Chondrocyte (in vitro differentiated cells): ENCODE measurements around the gene CIITA. TPM values are rescaled to one million over a fixed set of nuclear protein-coding genes. Genes with fewer than 3 reads are reported as not detected.
"Not testable (repeated sequence)": the region's sequence is repeated elsewhere in the genome, so short reads cannot be mapped to it uniquely, and the experiment has no call there.

Source experiments
- DNase-seq: peaks from one replicate; pipeline ENCODE4 v3.0.0; 2021; ENCODE audit warnings: mixed read lengths, low spot score
- H3K27ac Mint-ChIP-seq: one replicate; pipeline ENCODE4 v1.8.0; 2021; ENCODE audit warnings: mild to moderate bottlenecking, moderate library complexity, mixed read lengths; ENCODE audit not compliant: unreplicated experiment
- H3K27me3 Mint-ChIP-seq: 2 replicates; pipeline ENCODE4 v1.8.0; 2021; ENCODE audit warnings: low read depth, mixed read lengths
- H3K36me3 Mint-ChIP-seq: 2 replicates; pipeline ENCODE4 v1.8.0; 2021; ENCODE audit warnings: low read depth, mixed read lengths
- H3K4me1 Mint-ChIP-seq: 2 replicates; pipeline ENCODE4 v1.8.0; 2021; ENCODE audit warnings: low read depth, mild to moderate bottlenecking, mixed read lengths
- H3K4me3 Mint-ChIP-seq: one replicate; pipeline ENCODE4 v1.8.0; 2021; ENCODE audit warnings: mild to moderate bottlenecking, moderate library complexity, mixed read lengths; ENCODE audit not compliant: unreplicated experiment
- H3K9me3 Mint-ChIP-seq: 2 replicates; pipeline ENCODE4 v1.8.0; 2021; ENCODE audit warnings: low read depth, mixed read lengths
- total RNA-seq: library from RNA; stranded (reverse); gene quantifications from 3 replicates; pipeline ENCODE4 v1.2.1, GENCODE V29; 2021
- TF ChIP-seq, protein P1 (sequence below): fragments of 200-600 bp; sonication (generic); IDR thresholded peaks from 2 replicates; pipeline ENCODE4 v1.5.0; 2021; ENCODE audit warnings: antibody characterized with exemption, mild to moderate bottlenecking, moderate library complexity

CIITA gene
- total RNA-seq, 1 donor from 2014 or later = not detected

DNA sequence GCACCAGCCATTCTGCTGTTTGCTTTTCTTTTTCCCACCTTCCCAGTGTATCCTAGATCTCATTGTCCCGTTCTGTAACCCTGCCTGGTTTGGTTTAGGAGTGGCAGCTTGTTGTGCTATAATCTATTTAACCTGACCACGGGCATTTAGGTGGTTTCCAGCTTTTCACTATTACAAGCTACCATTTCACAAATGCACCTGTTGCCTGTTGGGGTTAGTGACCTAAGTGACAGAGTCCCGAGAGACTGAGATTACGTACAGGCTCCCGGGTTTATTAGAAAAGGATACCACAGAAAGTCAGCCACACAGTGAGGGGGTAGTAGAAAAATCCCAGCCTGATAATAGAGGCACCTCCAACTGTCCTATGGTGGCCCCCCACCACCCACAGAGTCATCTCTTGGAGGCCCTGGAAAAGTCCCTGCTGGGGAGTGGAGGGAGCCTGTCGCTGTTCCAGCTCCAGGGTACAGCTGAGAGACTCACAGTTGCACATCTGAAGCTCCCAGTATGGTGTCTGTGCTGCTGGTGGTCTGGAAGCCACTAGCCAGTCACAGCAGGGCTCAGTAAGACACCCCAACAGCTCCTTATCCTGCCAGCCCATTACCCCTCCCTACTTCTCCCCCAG is 88.5 kb downstream of the CIITA start:
- DNase-seq = no peak
- Mint-ChIP-seq H3K27me3 (no peaks in the 10 kb centered on the region), H3K9me3 (no peaks in the 10 kb centered on the region), H3K27ac (no peak overlapping the region), H3K36me3 (peaks cover 14% of the 10 kb centered on the region), H3K4me3 (no peak overlapping the region), H3K4me1 (peaks cover 16% of the 10 kb centered on the region)
- TF ChIP-seq, protein P1, sequence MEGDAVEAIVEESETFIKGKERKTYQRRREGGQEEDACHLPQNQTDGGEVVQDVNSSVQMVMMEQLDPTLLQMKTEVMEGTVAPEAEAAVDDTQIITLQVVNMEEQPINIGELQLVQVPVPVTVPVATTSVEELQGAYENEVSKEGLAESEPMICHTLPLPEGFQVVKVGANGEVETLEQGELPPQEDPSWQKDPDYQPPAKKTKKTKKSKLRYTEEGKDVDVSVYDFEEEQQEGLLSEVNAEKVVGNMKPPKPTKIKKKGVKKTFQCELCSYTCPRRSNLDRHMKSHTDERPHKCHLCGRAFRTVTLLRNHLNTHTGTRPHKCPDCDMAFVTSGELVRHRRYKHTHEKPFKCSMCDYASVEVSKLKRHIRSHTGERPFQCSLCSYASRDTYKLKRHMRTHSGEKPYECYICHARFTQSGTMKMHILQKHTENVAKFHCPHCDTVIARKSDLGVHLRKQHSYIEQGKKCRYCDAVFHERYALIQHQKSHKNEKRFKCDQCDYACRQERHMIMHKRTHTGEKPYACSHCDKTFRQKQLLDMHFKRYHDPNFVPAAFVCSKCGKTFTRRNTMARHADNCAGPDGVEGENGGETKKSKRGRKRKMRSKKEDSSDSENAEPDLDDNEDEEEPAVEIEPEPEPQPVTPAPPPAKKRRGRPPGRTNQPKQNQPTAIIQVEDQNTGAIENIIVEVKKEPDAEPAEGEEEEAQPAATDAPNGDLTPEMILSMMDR = no peak

DNA sequence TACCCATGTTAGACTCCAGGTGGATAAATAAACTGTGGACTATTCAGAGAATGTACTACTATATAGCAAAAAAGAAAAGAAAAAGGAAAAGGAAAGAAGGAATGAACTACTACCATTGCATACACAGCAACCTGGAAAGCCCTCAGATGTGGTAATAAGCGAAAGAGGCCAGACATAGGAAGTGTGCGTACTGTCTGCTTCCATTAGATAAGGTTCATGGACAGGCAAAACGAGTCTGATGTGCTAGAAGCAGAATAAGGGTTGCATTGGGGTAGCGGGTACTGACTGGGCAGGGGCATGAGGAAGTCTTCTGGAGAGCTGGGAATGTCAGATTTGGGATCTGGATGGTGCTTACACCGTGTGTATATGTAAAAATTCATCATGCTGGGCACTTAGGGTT is 89.1 kb downstream of the CIITA start:
- Mint-ChIP-seq H3K27ac (no peak overlapping the region), H3K36me3 (peaks cover 14% of the 10 kb centered on the region), H3K4me1 (peaks cover 11% of the 10 kb centered on the region), H3K9me3 (no peaks in the 10 kb centered on the region), H3K27me3 (no peaks in the 10 kb centered on the region), H3K4me3 (no peak overlapping the region)
- TF ChIP-seq, protein P1 = no peak
- DNase-seq = no peak

DNA sequence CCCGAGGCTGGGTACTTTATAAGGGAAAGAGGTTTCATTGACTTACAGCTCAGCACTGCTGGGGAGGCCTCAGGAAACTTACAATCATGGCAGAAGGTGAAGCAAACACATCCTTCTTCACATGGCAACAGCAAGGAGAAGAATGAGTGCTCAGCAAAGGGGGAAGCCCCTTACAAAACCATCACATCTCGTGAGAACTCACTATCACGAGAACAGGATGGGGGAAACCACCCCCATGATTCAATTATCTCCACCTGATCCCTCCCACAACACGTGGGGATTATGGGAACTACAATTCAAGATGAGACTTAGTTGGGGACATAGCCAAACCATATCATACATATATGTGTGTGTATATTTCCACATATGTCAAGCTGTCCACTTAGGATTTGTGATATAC is 89.6 kb downstream of the CIITA start:
- H3K27me3 Mint-ChIP-seq, DNase-seq, H3K9me3 Mint-ChIP-seq, H3K4me3 Mint-ChIP-seq, H3K27ac Mint-ChIP-seq, H3K4me1 Mint-ChIP-seq: not testable (repeated sequence)
- H3K36me3 Mint-ChIP-seq = peaks cover 14% of the 10 kb centered on the region

DNA sequence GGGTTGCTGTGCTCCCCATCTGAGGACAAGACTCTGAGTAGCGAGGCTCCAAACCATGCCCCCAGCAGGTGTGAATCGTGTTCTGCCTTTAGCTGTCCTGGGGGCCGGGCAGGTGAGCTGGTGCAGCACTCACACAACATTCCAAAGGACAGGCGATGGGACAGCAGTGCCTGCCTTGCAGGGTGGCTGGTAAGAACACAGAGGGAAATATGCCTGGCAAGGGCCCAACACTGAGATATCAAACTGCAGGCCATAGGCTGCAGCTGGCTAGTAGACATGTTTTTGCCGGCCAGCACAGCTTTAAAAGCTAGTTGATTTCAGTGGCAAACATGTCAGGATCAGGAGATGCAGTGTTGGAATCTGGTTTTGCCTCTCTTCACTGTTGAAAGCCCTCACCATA is 91.0 kb downstream of the CIITA start:
- Mint-ChIP-seq H3K27ac (no peak overlapping the region), H3K4me3 (no peak overlapping the region)

DNA sequence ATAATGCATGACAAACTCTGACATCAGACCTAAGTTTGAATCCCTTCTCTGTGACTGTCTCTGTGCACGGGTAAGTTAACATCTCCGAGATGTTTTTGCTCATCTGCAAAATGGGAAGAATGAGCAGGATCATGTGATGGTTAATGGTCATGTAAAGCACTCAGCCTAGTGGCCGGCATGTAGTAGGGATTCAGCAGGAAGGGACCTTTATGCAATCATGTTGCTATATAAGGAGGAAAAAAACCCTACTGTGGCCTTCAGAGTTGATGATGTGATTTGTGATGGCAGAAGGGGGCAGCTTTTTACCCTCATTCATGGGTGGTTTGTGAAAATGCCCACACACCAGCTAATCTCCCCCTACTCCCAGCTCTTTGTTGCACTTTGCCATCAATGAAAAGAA is 91.5 kb downstream of the CIITA start:
- no peak for DNase-seq
- TF ChIP-seq, protein P1 = no peak
- Mint-ChIP-seq H3K4me3 (no peak overlapping the region), H3K27me3 (no peaks in the 10 kb centered on the region), H3K36me3 (peaks cover 10% of the 10 kb centered on the region), H3K9me3 (no peaks in the 10 kb centered on the region), H3K4me1 (peaks cover 22% of the 10 kb centered on the region), H3K27ac (no peak overlapping the region)

More for the DNA sequence above, 91.0 kb downstream of the CIITA start:
- no peak for DNase-seq
- H3K27me3 Mint-ChIP-seq = no peaks in the 10 kb centered on the region
- peaks cover 19% of the 10 kb centered on the region for H3K4me1 Mint-ChIP-seq
- H3K36me3 Mint-ChIP-seq = peaks cover 9% of the 10 kb centered on the region
- TF ChIP-seq, protein P1 = no peak
- H3K9me3 Mint-ChIP-seq = no peaks in the 10 kb centered on the region

DNA sequence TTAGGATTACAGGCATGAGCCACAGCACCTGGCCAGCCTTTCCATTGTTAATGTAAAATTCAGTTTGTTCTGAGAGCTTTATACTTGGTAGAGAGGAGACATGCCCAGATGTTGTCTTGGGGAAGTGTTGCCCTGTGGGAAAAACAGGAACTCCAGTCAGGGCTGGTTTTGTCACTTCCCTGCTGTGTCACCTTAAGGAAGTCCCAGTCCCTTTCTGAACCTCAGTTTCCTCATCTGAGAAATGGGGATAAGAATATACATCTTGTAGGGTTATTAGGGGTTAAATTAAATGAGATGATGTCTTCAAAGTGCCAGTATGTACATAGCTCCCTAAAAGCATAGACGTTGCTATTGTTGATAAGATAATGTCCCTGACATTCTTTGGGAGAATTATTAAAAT is 92.6 kb downstream of the CIITA start:
- no peak overlapping the region for H3K27ac Mint-ChIP-seq
- peaks cover 17% of the 10 kb centered on the region for H3K4me1 Mint-ChIP-seq
- peaks cover 12% of the 10 kb centered on the region for H3K36me3 Mint-ChIP-seq
- TF ChIP-seq, protein P1 = no peak
- no peak for DNase-seq
- H3K9me3 Mint-ChIP-seq = no peaks in the 10 kb centered on the region
- no peak overlapping the region for H3K4me3 Mint-ChIP-seq
- no peaks in the 10 kb centered on the region for H3K27me3 Mint-ChIP-seq
